PC-3 (cell line): ENCODE data around the gene PSORS1C2. TPM values are rescaled to one million over a fixed set of nuclear protein-coding genes. Genes with fewer than 3 reads are reported as not detected.

Experiments
- ATAC-seq: fragments of 200-7000 bp; cut with Tn5 transposase; 2 replicates; pipeline ENCODE4 v1.9.1; 2020; ENCODE audit warnings: mild to moderate bottlenecking, moderate library complexity
- BruUV-seq: library from RNA; stranded (reverse); fragments of 400-500 nt; replicated peaks from 2 replicates; lab custom pipeline; 2021; lab: Mats Ljungman, UMichigan
- CTCF ChIA-PET: fragments of 300-600 bp; sonication (Branson Sonifier 250); formaldehyde crosslinking; loops from one replicate; lab custom pipeline; 2022; ENCODE audit warnings: antibody characterized with exemption; lab: Charles Lee
- POLR2A ChIA-PET: fragments of 300-600 bp; sonication (Branson Sonifier 250); formaldehyde crosslinking; loops from one replicate; lab custom pipeline; 2022; ENCODE audit warnings: antibody characterized with exemption; ENCODE audit not compliant: unreplicated experiment; lab: Charles Lee
- DNase-seq: peaks from one replicate; pipeline ENCODE4 v3.0.0-alpha.2; 2015
- H2AFZ ChIP-seq: fragments of 300-600 bp; sonication (generic); 2 replicates; pipeline ENCODE4 v1.6.0; 2016; ENCODE audit warnings: antibody characterized with exemption, low read length
- H3F3A ChIP-seq: fragments of 300-600 bp; sonication (generic); one replicate; pipeline ENCODE4 v1.6.0; 2017; ENCODE audit warnings: antibody characterized with exemption, low read length, control low read depth, mild to moderate bottlenecking; ENCODE audit not compliant: unreplicated experiment
- H3K27ac ChIP-seq: fragments of 300-600 bp; sonication (generic); 2 replicates; pipeline ENCODE4 v1.5.1; 2016; ENCODE audit warnings: mild to moderate bottlenecking, low read length
- H3K27me3 ChIP-seq: fragments of 300-600 bp; sonication (generic); 2 replicates; pipeline ENCODE4 v1.6.1; 2016; ENCODE audit warnings: low read length, mixed read lengths
- H3K36me3 ChIP-seq: fragments of 300-600 bp; sonication (generic); 2 replicates; pipeline ENCODE4 v1.6.1; 2016; ENCODE audit warnings: low read depth, mixed run types, low read length, mixed read lengths
- H3K4me1 ChIP-seq: fragments of 300-600 bp; sonication (generic); 2 replicates; pipeline ENCODE4 v1.5.1; 2016; ENCODE audit warnings: low read length; ENCODE audit not compliant: insufficient read depth
- H3K4me2 ChIP-seq: fragments of 300-600 bp; sonication (generic); 2 replicates; pipeline ENCODE4 v1.6.0; 2016; ENCODE audit warnings: low read length
- H3K4me3 ChIP-seq: fragments of 300-600 bp; sonication (generic); 2 replicates; pipeline ENCODE4 v1.5.1; 2016; ENCODE audit warnings: mild to moderate bottlenecking, low read length, mixed read lengths
- H3K79me2 ChIP-seq: fragments of 300-600 bp; sonication (generic); 2 replicates; pipeline ENCODE4 v1.6.1; 2017; ENCODE audit warnings: low read length, mixed read lengths
- H3K9ac ChIP-seq: fragments of 300-600 bp; sonication (generic); 2 replicates; pipeline ENCODE4 v1.6.0; 2016; ENCODE audit warnings: mild to moderate bottlenecking, low read length
- H3K9me2 ChIP-seq: fragments of 300-600 bp; sonication (generic); replicated peaks from 2 replicates; pipeline ENCODE4 v1.6.1; 2016; ENCODE audit warnings: mixed run types, low read length, mixed read lengths
- H3K9me3 ChIP-seq: fragments of 300-600 bp; sonication (generic); 2 replicates; pipeline ENCODE4 v1.6.1; 2016; ENCODE audit warnings: low read length, mixed read lengths
- H4K20me1 ChIP-seq: fragments of 300-600 bp; sonication (generic); 2 replicates; pipeline ENCODE4 v1.6.1; 2016; ENCODE audit warnings: low read length, mixed read lengths
- CTCF ChIP-seq: fragments of 300-600 bp; sonication (generic); conservative IDR thresholded peaks from 2 replicates; pipeline ENCODE4 v1.5.1; 2017; ENCODE audit warnings: antibody characterized with exemption, low read depth, mild to moderate bottlenecking, low read length
- EZH2 ChIP-seq: fragments of 300-600 bp; sonication (generic); IDR thresholded peaks from one replicate; pipeline ENCODE4 v1.6.1; 2017; ENCODE audit warnings: antibody characterized with exemption, mild to moderate bottlenecking, low read length; ENCODE audit not compliant: unreplicated experiment
- EZH2phosphoT487 ChIP-seq: fragments of 300-600 bp; sonication (generic); IDR thresholded peaks from 2 replicates; pipeline ENCODE4 v1.6.1; 2018; ENCODE audit warnings: mild to moderate bottlenecking, antibody characterized with exemption, low read length, borderline replicate concordance
- intact Hi-C: fragments of 100-400 bp; cut with micrococcal nuclease; formaldehyde crosslinking; loops from 2 replicates; pipeline ENCODE4 v1.9.0; 2023
- total RNA-seq: library from RNA; depleted of rRNA; stranded (reverse); fragments of >200 nt; gene quantifications from 2 replicates; pipeline ENCODE4 v1.2.3, GENCODE V29; 2014

The PSORS1C2 gene
- total RNA-seq, 1 experiment from 2014 or later, result not detected

- TF ChIP-seq EZH2phosphoT487, result no peak
- no peak for TF ChIP-seq EZH2
- TF ChIP-seq CTCF, result no peak
- H3K27me3 ChIP-seq, result no peaks in the 10 kb centered on the region
- no peaks in the 10 kb centered on the region for H3F3A ChIP-seq
- peaks cover 11% of the 10 kb centered on the region for H3K79me2 ChIP-seq
- DNase-seq (no peak), ATAC-seq (no peak)
- H3K9me2 ChIP-seq, result no peaks in the 10 kb centered on the region
- no peak overlapping the region for H3K4me3 ChIP-seq
- no peaks in the 10 kb centered on the region for H4K20me1 ChIP-seq
- BruUV-seq, result no TSS peak
- no peaks in the 10 kb centered on the region for H3K9me3 ChIP-seq
- ChIA-PET POLR2A (no interaction called here), CTCF (no interaction called here)
- intact Hi-C loops, result no loop called here
- H3K4me1 ChIP-seq, result peaks cover 32% of the 10 kb centered on the region
- no peak overlapping the region for H3K9ac ChIP-seq
- no peaks in the 10 kb centered on the region for H3K36me3 ChIP-seq
- H3K4me2 ChIP-seq, result no peak overlapping the region
- H2AFZ ChIP-seq, result no peak overlapping the region
- no peak overlapping the region for H3K27ac ChIP-seq
Observed at GRCh38 chr6:31110825-31111582, 27.9 kb downstream of the PSORS1C2 start.

- no peak overlapping the region for H3K4me2 ChIP-seq
- POLR2A ChIA-PET, result no interaction called here
- TF ChIP-seq EZH2phosphoT487, result no peak
- H3F3A ChIP-seq, result no peaks in the 10 kb centered on the region
- H3K9me3 ChIP-seq, result no peaks in the 10 kb centered on the region
- BruUV-seq, result no TSS peak
- no peak overlapping the region for H3K9ac ChIP-seq
- H4K20me1 ChIP-seq, result no peaks in the 10 kb centered on the region
- H2AFZ ChIP-seq, result no peak overlapping the region
- H3K27me3 ChIP-seq, result no peaks in the 10 kb centered on the region
- ATAC-seq (no peak), DNase-seq (no peak)
- H3K4me1 ChIP-seq, result no peaks in the 10 kb centered on the region
- no peaks in the 10 kb centered on the region for H3K9me2 ChIP-seq
- CTCF ChIA-PET, result no interaction called here
- no peak overlapping the region for H3K27ac ChIP-seq
- H3K79me2 ChIP-seq, result no peaks in the 10 kb centered on the region
- intact Hi-C loops, result no loop called here
- H3K36me3 ChIP-seq, result no peaks in the 10 kb centered on the region
- no peak overlapping the region for H3K4me3 ChIP-seq
Observed at GRCh38 chr6:31107052-31107451, 31.8 kb downstream of the PSORS1C2 start.

GRCh38 chr6:31103136-31103535 lies 35.7 kb downstream of the PSORS1C2 start:
- no peak for ATAC-seq
- BruUV-seq, result no TSS peak
- Histone ChIP-seq H3K4me1 (no peaks in the 10 kb centered on the region), H2AFZ (no peak overlapping the region), H3K27ac (no peak overlapping the region), H4K20me1 (no peaks in the 10 kb centered on the region), H3K4me2 (no peak overlapping the region), H3K79me2 (no peaks in the 10 kb centered on the region), H3K9me3 (no peaks in the 10 kb centered on the region), H3F3A (no peaks in the 10 kb centered on the region), H3K9ac (no peak overlapping the region), H3K4me3 (no peak overlapping the region), H3K36me3 (no peaks in the 10 kb centered on the region), H3K9me2 (no peaks in the 10 kb centered on the region), H3K27me3 (no peaks in the 10 kb centered on the region)
- CTCF ChIA-PET, result interaction anchor here (0.6 to 1.7 kb wide), 4 partner anchors 11 to 28 kb away, joined by 3 to 5 read pairs (median 4); partner anchors contain the start of gene PSORS1C1
- intact Hi-C loops, result no loop called here
- no peak for TF ChIP-seq EZH2
- DNase-seq, result no peak
- POLR2A ChIA-PET, result no interaction called here
